GM21786 (cell line): Measurements from ENCODE around the gene RAC2.
"Not testable (repeated sequence)": the region's sequence is repeated elsewhere in the genome, so short reads cannot be mapped to it uniquely, and the experiment has no call there.

Experiments used
- ATAC-seq: cut with Tn5 transposase; IDR thresholded peaks from one replicate; pipeline ENCODE4 v1.9.1; 2021; ENCODE audit not compliant: unreplicated experiment

The RAC2 gene

GRCh38 chr22:37256075-37256726, 12.1 kb upstream of the RAC2 start:
- no peak for ATAC-seq

- no peak for ATAC-seq
Observed at GRCh38 chr22:37255558-37256006, 11.5 kb upstream of the RAC2 start.

GRCh38 chr22:37254867-37255233, 10.8 kb upstream of the RAC2 start:
- ATAC-seq = no peak

- no peak for ATAC-seq
Observed at GRCh38 chr22:37254209-37254866, 10.3 kb upstream of the RAC2 start.

GRCh38 chr22:37253126-37253660, 9.1 kb upstream of the RAC2 start:
- ATAC-seq = no peak

GRCh38 chr22:37251836-37252235, 7.8 kb upstream of the RAC2 start:
- not testable (repeated sequence) for ATAC-seq

- no peak for ATAC-seq
Observed at GRCh38 chr22:37249986-37250385, 5.9 kb upstream of the RAC2 start.

GRCh38 chr22:37248251-37248650, 4.2 kb upstream of the RAC2 start:
- no peak for ATAC-seq

- ATAC-seq = no peak
Observed at GRCh38 chr22:37245740-37246139, 1.7 kb upstream of the RAC2 start.

GRCh38 chr22:37244922-37245722, 1.1 kb upstream of the RAC2 start:
- ATAC-seq = no peak

- no peak for ATAC-seq
Observed at GRCh38 chr22:37243402-37244113, 511 bp downstream of the RAC2 start.

GRCh38 chr22:37242395-37242918, 1.6 kb downstream of the RAC2 start:
- peak; percentile 56 for ATAC-seq

GRCh38 chr22:37241351-37242142, 2.5 kb downstream of the RAC2 start:
- no peak for ATAC-seq

- no peak for ATAC-seq
Observed at GRCh38 chr22:37240941-37241320, 3.1 kb downstream of the RAC2 start.

- no peak for ATAC-seq
Observed at GRCh38 chr22:37240240-37240940, 3.7 kb downstream of the RAC2 start.

GRCh38 chr22:37239336-37240239, 4.5 kb downstream of the RAC2 start:
- ATAC-seq = no peak

GRCh38 chr22:37237371-37238268, 6.4 kb downstream of the RAC2 start:
- ATAC-seq = no peak
